A549 (cell line): ENCODE data around the gene MTCP1. TPM values are rescaled to one million over a fixed set of nuclear protein-coding genes. Genes with fewer than 3 reads are reported as not detected.

Source experiments
- ATAC-seq, 2 experiments: fragments of 200-7000 bp in 1 of 2; fragments of >200 bp in 1 of 2; cut with Nextera tagmentation in 1 of 2; cut with Tn5 transposase in 1 of 2; 3 replicates each; pipeline versions ENCODE4 v1.8.0 to v1.9.1; 2018 to 2020; ENCODE audit warnings: mild to moderate bottlenecking in 1 of 2, moderate library complexity in 1 of 2
- CTCF ChIA-PET: fragments of 300-600 bp; sonication (Branson Sonifier 250); formaldehyde crosslinking; extraction: SDS; loops from one replicate; lab custom pipeline; 2021; ENCODE audit warnings: antibody characterized with exemption, inconsistent platforms; lab: Yijun Ruan, JAX
- POLR2A ChIA-PET: fragments of 350-600 bp; formaldehyde crosslinking; extraction: SDS; loops from one replicate; lab custom pipeline; 2021; ENCODE audit warnings: antibody characterized with exemption, inconsistent platforms; lab: Yijun Ruan, JAX
- DNase-seq, 2 experiments: peaks; one replicate each; pipeline versions ENCODE4 v3.0.0 to v3.0.0-alpha.2; 2011 to 2016; ENCODE audit warnings: low read depth in 1 of 2, low spot score in 1 of 2
- FAIRE-seq: peaks from 2 replicates; lab custom pipeline; 2011; peaks lifted over from hg19 to GRCh38; lab: Jason Lieb, UNC
- H3K27ac ChIP-seq, 2 experiments: fragments of >200 bp; sonication (Bioruptor Twin); formaldehyde crosslinking; 3 replicates each; pipeline ENCODE4 v1.5.1; 2016 to 2017
- H3K4me1 ChIP-seq: fragments of >200 bp; sonication (Bioruptor Twin); formaldehyde crosslinking; 3 replicates; pipeline ENCODE4 v1.6.1; 2016
- H3K4me2 ChIP-seq: fragments of >200 bp; sonication (Bioruptor Twin); formaldehyde crosslinking; 3 replicates; pipeline ENCODE4 v1.6.1; 2016
- H3K4me3 ChIP-seq: fragments of >200 bp; sonication (Bioruptor Twin); formaldehyde crosslinking; 3 replicates; pipeline ENCODE4 v1.5.1; 2016
- H3K9me3 ChIP-seq: fragments of >200 bp; sonication (Bioruptor Twin); formaldehyde crosslinking; 3 replicates; pipeline ENCODE4 v1.6.1; 2016
- CEBPB ChIP-seq, 2 experiments: fragments of >200 bp in 1 of 2; sonication (Bioruptor Twin) in 1 of 2; formaldehyde crosslinking in 1 of 2; IDR thresholded peaks; 2 replicates each; pipeline ENCODE4 v1.6.1; 2012 to 2016
- CTCF ChIP-seq: fragments of >200 bp; sonication (Bioruptor Twin); formaldehyde crosslinking; IDR thresholded peaks from 3 replicates; pipeline ENCODE4 v1.5.1; 2016
- EHF ChIP-seq: fragments of 250-450 bp; sonication (Bioruptor Pico); IDR thresholded peaks from 2 replicates; pipeline ENCODE4 v1.5.0; 2020; ENCODE audit warnings: mild to moderate bottlenecking
- ESRRA ChIP-seq: fragments of 150-350 bp; IDR thresholded peaks from 2 replicates; pipeline ENCODE4 v1.6.1; 2014; ENCODE audit warnings: mild to moderate bottlenecking, low read length, borderline replicate concordance
- GATA3 ChIP-seq: IDR thresholded peaks from 2 replicates; pipeline ENCODE4 v1.6.1; 2012; ENCODE audit warnings: borderline replicate concordance
- HOXB13 ChIP-seq: fragments of 250-450 bp; sonication (Bioruptor Pico); IDR thresholded peaks from 2 replicates; pipeline ENCODE4 v1.5.0; 2020; ENCODE audit warnings: low read depth, mild to moderate bottlenecking, moderate library complexity
- JUNB ChIP-seq: fragments of >200 bp; sonication (Bioruptor Twin); formaldehyde crosslinking; IDR thresholded peaks from 2 replicates; pipeline ENCODE4 v1.6.1; 2016
- MAFK ChIP-seq: fragments of 450-650 bp; IDR thresholded peaks from 2 replicates; pipeline ENCODE4 v1.6.1; 2014; ENCODE audit not compliant: partially characterized antibody
- MYC ChIP-seq: IDR thresholded peaks from 2 replicates; pipeline ENCODE4 v1.6.1; 2012; ENCODE audit warnings: mild to moderate bottlenecking, inconsistent platforms, low read length, improper control_type of control experiment, borderline replicate concordance
- PHF8 ChIP-seq: fragments of 200-600 bp; sonication (generic); IDR thresholded peaks from 2 replicates; pipeline ENCODE4 v1.6.1; 2016; ENCODE audit warnings: low read depth, mild to moderate bottlenecking, antibody characterized with exemption, moderate library complexity, borderline replicate concordance
- POLR2A ChIP-seq: IDR thresholded peaks from 2 replicates; pipeline ENCODE4 v1.6.1; 2012; ENCODE audit warnings: mild to moderate bottlenecking, low read length
- RAD21 ChIP-seq, 2 experiments: fragments of >200 bp in 1 of 2; sonication (Bioruptor Twin) in 1 of 2; formaldehyde crosslinking in 1 of 2; IDR thresholded peaks in 1 of 2; conservative IDR thresholded peaks in 1 of 2; 2 replicates in 1 of 2; 3 replicates in 1 of 2; pipeline ENCODE4 v1.6.1; 2012 to 2018; ENCODE audit warnings: inconsistent platforms in 1 of 2
- RARB ChIP-seq: fragments of 250-450 bp; sonication (Bioruptor Pico); IDR thresholded peaks from 2 replicates; pipeline ENCODE4 v1.8.0; 2021; ENCODE audit warnings: mild to moderate bottlenecking, moderate library complexity
- RCOR1 ChIP-seq: fragments of 150-350 bp; IDR thresholded peaks from 2 replicates; pipeline ENCODE4 v1.6.1; 2014; ENCODE audit warnings: antibody characterized with exemption, low read length, low read depth
- REST ChIP-seq: fragments of 200-600 bp; sonication (generic); IDR thresholded peaks from 2 replicates; pipeline ENCODE4 v1.6.1; 2016; ENCODE audit warnings: antibody characterized with exemption, mild to moderate bottlenecking, moderate library complexity
- RFX5 ChIP-seq: fragments of 450-650 bp; IDR thresholded peaks from 2 replicates; pipeline ENCODE4 v1.7.1; 2014; ENCODE audit warnings: antibody characterized with exemption, mild to moderate bottlenecking, moderate library complexity
- RNF2 ChIP-seq: fragments of 200-600 bp; sonication (generic); IDR thresholded peaks from 2 replicates; pipeline ENCODE4 v1.6.1; 2016; ENCODE audit warnings: low read depth, mild to moderate bottlenecking, antibody characterized with exemption, moderate library complexity, borderline replicate concordance
- SMC3 ChIP-seq: fragments of >200 bp; sonication (Bioruptor Twin); formaldehyde crosslinking; IDR thresholded peaks from 3 replicates; pipeline ENCODE4 v1.6.1; 2018; ENCODE audit warnings: inconsistent platforms
- SREBF2 ChIP-seq: fragments of 450-650 bp; IDR thresholded peaks from 2 replicates; pipeline ENCODE4 v1.6.1; 2014; ENCODE audit warnings: mild to moderate bottlenecking, moderate library complexity
- TFCP2L1 ChIP-seq: fragments of 250-450 bp; sonication (Bioruptor Pico); IDR thresholded peaks from 2 replicates; pipeline ENCODE4 v1.5.0; 2021; ENCODE audit warnings: mild to moderate bottlenecking
- TP53 ChIP-seq: fragments of 250-450 bp; sonication (Bioruptor Pico); IDR thresholded peaks from 2 replicates; pipeline ENCODE4 v1.5.0; 2021; ENCODE audit warnings: mild to moderate bottlenecking, moderate library complexity
- USF2 ChIP-seq: fragments of 450-650 bp; IDR thresholded peaks from 2 replicates; pipeline ENCODE4 v1.6.1; 2014; ENCODE audit warnings: antibody characterized with exemption
- ZFP36 ChIP-seq: fragments of 450-650 bp; IDR thresholded peaks from 2 replicates; pipeline ENCODE4 v1.6.1; 2014; ENCODE audit warnings: borderline replicate concordance; ENCODE audit not compliant: partially characterized antibody
- ZSCAN20 ChIP-seq: fragments of 250-450 bp; sonication (Bioruptor Pico); IDR thresholded peaks from 2 replicates; pipeline ENCODE4 v1.8.0; 2022; ENCODE audit warnings: mild to moderate bottlenecking, moderate library complexity
- WGBS: methylation state at CpG from one replicate; pipeline ENCODE4 v1.1.6; 2017; ENCODE audit errors: missing lambda C conversion rate; 5-methylcytosine and 5-hydroxymethylcytosine counted together
- polyA plus RNA-seq, 4 experiments: library from polyadenylated mRNA; depleted of rRNA in 3 of 4; stranded (reverse); fragments of >200 nt; fragmentation: RNase III in 1 of 4; extraction: RNeasy Plus Mini Kit Qiagen cat#74134 plus additional on column Dnase treatment in 1 of 4; gene quantifications; 2 replicates in 3 of 4; 3 replicates in 1 of 4; pipeline ENCODE4 v1.2.3, GENCODE V29; 2011 to 2017
- TF ChIP-seq, protein P1 (sequence below): fragments of >200 bp; sonication (Bioruptor Twin); formaldehyde crosslinking; IDR thresholded peaks from 2 replicates; pipeline ENCODE4 v1.6.1; 2016
- TF ChIP-seq, protein P2 (sequence below): fragments of 250-450 bp; sonication (Bioruptor Pico); IDR thresholded peaks from 2 replicates; pipeline ENCODE4 v1.5.0; 2021; ENCODE audit warnings: mild to moderate bottlenecking, moderate library complexity, borderline replicate concordance

Gene MTCP1
- polyA plus RNA-seq, 2 of the 4 experiments (the other 2 are of a cell fraction), result 12.3 to 38.0 TPM

DNA sequence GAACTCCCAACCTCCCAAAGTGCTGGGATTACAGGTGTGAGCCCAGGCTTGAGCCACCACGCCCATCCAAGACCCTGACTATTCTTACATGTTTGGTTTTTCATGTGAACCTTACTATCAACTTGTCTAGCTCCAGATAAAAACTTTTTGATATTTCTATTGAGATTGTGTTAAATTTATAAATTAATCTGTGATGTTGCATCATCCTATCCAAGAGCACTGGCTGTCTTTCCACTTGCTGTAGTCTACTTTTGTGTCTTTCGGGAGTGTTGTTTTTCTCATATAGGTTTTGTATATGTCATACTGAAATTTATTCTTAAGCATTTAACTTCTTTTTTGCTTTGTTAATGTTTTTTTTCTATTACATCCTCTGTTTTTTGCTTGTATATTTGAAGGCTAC lies 35.0 kb upstream of the MTCP1 start:
- ATAC-seq (no peak), DNase-seq (no peak), FAIRE-seq (no peak)
- Histone ChIP-seq H3K4me3 (no peak overlapping the region), H3K4me2 (no peak overlapping the region), H3K27ac (no peak overlapping the region), H3K4me1 (no peaks in the 10 kb centered on the region), H3K9me3 (no peaks in the 10 kb centered on the region)
- POLR2A ChIA-PET, result no interaction called here
- CTCF ChIA-PET, result interaction anchor here (1.5 kb wide), 1 partner anchor 13 kb away, joined by 6 read pairs; no protein-coding TSS in a partner anchor
- TF ChIP-seq ZFP36 (no peak), JUNB (no peak), RNF2 (no peak), HOXB13 (CRISPR knock-in tag) (no peak), CEBPB (IDR thresholded peaks at IDR 0.05) (no peak), POLR2A (no peak), MYC (no peak), RCOR1 (no peak), ESRRA (no peak), RFX5 (no peak), TFCP2L1 (CRISPR knock-in tag) (no peak), MAFK (no peak), TP53 (CRISPR knock-in tag) (no peak), SREBF2 (no peak), PHF8 (no peak)
- TF ChIP-seq, protein P1, sequence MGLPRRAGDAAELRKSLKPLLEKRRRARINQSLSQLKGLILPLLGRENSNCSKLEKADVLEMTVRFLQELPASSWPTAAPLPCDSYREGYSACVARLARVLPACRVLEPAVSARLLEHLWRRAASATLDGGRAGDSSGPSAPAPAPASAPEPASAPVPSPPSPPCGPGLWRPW, result no peak
- 100% methylated on average over 2 of the region's 2 CpGs for WGBS

DNA sequence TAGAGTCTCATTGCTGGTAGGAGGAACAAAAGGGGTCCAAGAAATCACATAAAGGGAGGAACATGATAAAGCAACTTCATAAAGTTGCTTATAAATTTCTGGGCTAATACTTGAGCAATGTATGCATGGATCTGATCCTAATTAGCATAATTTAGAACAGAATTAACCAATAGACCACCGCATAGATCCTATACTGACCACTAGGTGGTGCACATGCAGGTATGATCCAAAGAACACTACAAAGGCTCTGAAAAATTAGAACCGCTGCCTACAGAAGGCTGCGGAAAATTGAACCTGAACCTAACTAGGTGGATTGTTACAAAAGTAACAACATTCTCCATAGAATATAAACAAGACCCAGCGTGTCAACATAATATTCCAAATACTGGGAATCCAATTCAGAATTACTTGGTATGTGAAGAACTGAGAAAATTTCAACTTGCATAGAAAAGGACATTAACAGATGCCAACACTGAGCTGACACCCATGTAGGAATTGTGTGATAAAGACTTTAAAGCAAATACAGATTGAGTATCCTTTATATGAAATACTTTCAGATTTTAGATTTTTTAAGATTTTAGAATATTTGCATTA lies 23.6 kb upstream of the MTCP1 start:
- DNase-seq (peak in 1 of 2 experiments; percentile 20), FAIRE-seq (no peak), ATAC-seq (peak in 1 of 2 experiments; percentile 67; a peak in 3 of 6 replicates)
- 62% methylated on average over 4 of the region's 4 CpGs for WGBS
- Histone ChIP-seq H3K27ac (no peak overlapping the region), H3K9me3 (no peaks in the 10 kb centered on the region), H3K4me3 (no peak overlapping the region), H3K4me2 (no peak overlapping the region), H3K4me1 (no peaks in the 10 kb centered on the region)
- TF ChIP-seq RARB (CRISPR knock-in tag) (no peak), USF2 (no peak), GATA3 (no peak), EHF (no peak), SMC3 (peak; percentile 39; the same call in 2 of the 3 replicates), ZFP36 (no peak), CTCF (peak; percentile 61), RAD21 (conservative IDR thresholded peaks at IDR 0.05 in 1 of 2, IDR thresholded peaks at IDR 0.05 in 1 of 2) (peak; percentile 16 to 28; a peak in 2 of 5 replicates), ZSCAN20 (CRISPR knock-in tag) (no peak), REST (no peak)
- TF ChIP-seq, protein P2, sequence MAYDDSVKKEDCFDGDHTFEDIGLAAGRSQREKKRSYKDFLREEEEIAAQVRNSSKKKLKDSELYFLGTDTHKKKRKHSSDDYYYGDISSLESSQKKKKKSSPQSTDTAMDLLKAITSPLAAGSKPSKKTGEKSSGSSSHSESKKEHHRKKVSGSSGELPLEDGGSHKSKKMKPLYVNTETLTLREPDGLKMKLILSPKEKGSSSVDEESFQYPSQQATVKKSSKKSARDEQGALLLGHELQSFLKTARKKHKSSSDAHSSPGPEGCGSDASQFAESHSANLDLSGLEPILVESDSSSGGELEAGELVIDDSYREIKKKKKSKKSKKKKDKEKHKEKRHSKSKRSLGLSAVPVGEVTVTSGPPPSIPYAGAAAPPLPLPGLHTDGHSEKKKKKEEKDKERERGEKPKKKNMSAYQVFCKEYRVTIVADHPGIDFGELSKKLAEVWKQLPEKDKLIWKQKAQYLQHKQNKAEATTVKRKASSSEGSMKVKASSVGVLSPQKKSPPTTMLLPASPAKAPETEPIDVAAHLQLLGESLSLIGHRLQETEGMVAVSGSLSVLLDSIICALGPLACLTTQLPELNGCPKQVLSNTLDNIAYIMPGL (CRISPR knock-in tag), result no peak
- CTCF ChIA-PET, result interaction anchor here (0.7 to 2.0 kb wide), 10 partner anchors 9 to 177 kb away, joined by 3 to 6 read pairs (median 3); no protein-coding TSS in a partner anchor
- POLR2A ChIA-PET, result no interaction called here
